DOHH2 (cell line): ENCODE measurements around the gene RALGDS.

Experiments
- EZH2phosphoT487 ChIP-seq: fragments of 200-600 bp; sonication (generic); IDR thresholded peaks from 2 replicates; pipeline ENCODE4 v1.6.1; 2017; ENCODE audit warnings: borderline replicate concordance, mild to moderate bottlenecking, antibody characterized with exemption, low read length, moderate library complexity, mixed read lengths
- TF ChIP-seq, protein P1 (sequence below): fragments of 200-600 bp; sonication (generic); IDR thresholded peaks from one replicate; pipeline ENCODE4 v1.5.1; 2014; ENCODE audit warnings: antibody characterized with exemption, mild to moderate bottlenecking, low read depth, low read length; ENCODE audit not compliant: poor library complexity, severe bottlenecking

- TF ChIP-seq, protein P1, sequence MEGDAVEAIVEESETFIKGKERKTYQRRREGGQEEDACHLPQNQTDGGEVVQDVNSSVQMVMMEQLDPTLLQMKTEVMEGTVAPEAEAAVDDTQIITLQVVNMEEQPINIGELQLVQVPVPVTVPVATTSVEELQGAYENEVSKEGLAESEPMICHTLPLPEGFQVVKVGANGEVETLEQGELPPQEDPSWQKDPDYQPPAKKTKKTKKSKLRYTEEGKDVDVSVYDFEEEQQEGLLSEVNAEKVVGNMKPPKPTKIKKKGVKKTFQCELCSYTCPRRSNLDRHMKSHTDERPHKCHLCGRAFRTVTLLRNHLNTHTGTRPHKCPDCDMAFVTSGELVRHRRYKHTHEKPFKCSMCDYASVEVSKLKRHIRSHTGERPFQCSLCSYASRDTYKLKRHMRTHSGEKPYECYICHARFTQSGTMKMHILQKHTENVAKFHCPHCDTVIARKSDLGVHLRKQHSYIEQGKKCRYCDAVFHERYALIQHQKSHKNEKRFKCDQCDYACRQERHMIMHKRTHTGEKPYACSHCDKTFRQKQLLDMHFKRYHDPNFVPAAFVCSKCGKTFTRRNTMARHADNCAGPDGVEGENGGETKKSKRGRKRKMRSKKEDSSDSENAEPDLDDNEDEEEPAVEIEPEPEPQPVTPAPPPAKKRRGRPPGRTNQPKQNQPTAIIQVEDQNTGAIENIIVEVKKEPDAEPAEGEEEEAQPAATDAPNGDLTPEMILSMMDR, result no peak
- TF ChIP-seq EZH2phosphoT487, result no peak
Observed at GRCh38 chr9:133063159-133063499, 57.9 kb downstream of the RALGDS start.
